Measurements from ENCODE around the gene ITGB4. TPM values are rescaled to one million over a fixed set of nuclear protein-coding genes. Genes with fewer than 3 reads are reported as not detected.

The ITGB4 gene
- total RNA-seq, 4 donors from 2014 or later = 196 to 323 (median 229) TPM

- peaks cover 10 to 66% (median 53%) of the 10 kb centered on the region in 4 donors for H3K4me1 ChIP-seq
- H3K4me3 ChIP-seq = no peak overlapping the region
- H3K27me3 ChIP-seq = no peaks in the 10 kb centered on the region
- DNase-seq = peak; percentile 46
- H3K36me3 ChIP-seq = peaks cover 0 to 17% (median 13%) of the 10 kb centered on the region in 4 donors
- in situ Hi-C loops (cut with MboI; ENCODE audit: low pct_ligation_motif_present in 1 of 4, low pct_unique_long_range_greater_than_20kb in 1 of 4, low sequenced_read_pairs in 3 of 4) (no loop called here), intact Hi-C loops (cut with DNase I; ENCODE audit: low total_unique reads) (no loop called here)
- TF ChIP-seq POLR2AphosphoS5 (IDR thresholded peaks at IDR 0.05) (peak in 1 of 3 donors; percentile 7), EP300 (IDR thresholded peaks at IDR 0.05; ENCODE audit: low read depth) (no peak)
- WGBS, 2 donors (ENCODE audit: low coverage in 1 of 2) = 22 to 46% methylated on average over 3 to 10 of the region's 10 CpGs
- H3K27ac ChIP-seq = peak overlapping the region; percentile 87 to 91 (median 88)
- no peaks in the 10 kb centered on the region for H3K9me3 ChIP-seq
Observed at GRCh38 chr17:75697651-75698291, 23.5 kb upstream of the ITGB4 start.

- Histone ChIP-seq H3K27ac (peak overlapping the region; percentile 87 to 91 (median 88)), H3K4me1 (peaks cover 10 to 58% (median 50%) of the 10 kb centered on the region in 4 donors), H3K9me3 (no peaks in the 10 kb centered on the region), H3K4me3 (no peak overlapping the region), H3K27me3 (no peaks in the 10 kb centered on the region), H3K36me3 (peaks cover 0 to 25% (median 16%) of the 10 kb centered on the region in 4 donors)
- in situ Hi-C loops (cut with MboI; ENCODE audit: low pct_ligation_motif_present in 1 of 4, low pct_unique_long_range_greater_than_20kb in 1 of 4, low sequenced_read_pairs in 3 of 4) = no loop called here
- 45 to 67% methylated on average over 3 of the region's 3 CpGs for WGBS, 2 donors (ENCODE audit: low coverage in 1 of 2)
- DNase-seq = no peak
- TF ChIP-seq POLR2A (IDR thresholded peaks at IDR 0.05) (no peak), CTCF (IDR thresholded peaks at IDR 0.05) (no peak), POLR2AphosphoS5 (IDR thresholded peaks at IDR 0.05) (no peak), EP300 (IDR thresholded peaks at IDR 0.05; ENCODE audit: low read depth) (no peak)
- intact Hi-C loops (cut with DNase I; ENCODE audit: low total_unique reads) = no loop called here
Observed at GRCh38 chr17:75698659-75699058, 22.6 kb upstream of the ITGB4 start.

GRCh38 chr17:75701288-75701687 is 20.0 kb upstream of the ITGB4 start:
- DNase-seq = no peak
- intact Hi-C loops (cut with DNase I; ENCODE audit: low total_unique reads) (no loop called here), in situ Hi-C loops (cut with MboI; ENCODE audit: low pct_ligation_motif_present in 1 of 4, low pct_unique_long_range_greater_than_20kb in 1 of 4, low sequenced_read_pairs in 3 of 4) (no loop called here)
- H3K9me3 ChIP-seq = no peaks in the 10 kb centered on the region
- 91 to 97% methylated on average over 6 to 10 of the region's 10 CpGs for WGBS, 2 donors (ENCODE audit: low coverage in 1 of 2)
- H3K4me3 ChIP-seq = no peak overlapping the region
- TF ChIP-seq EP300 (IDR thresholded peaks at IDR 0.05; ENCODE audit: low read depth) (no peak), CTCF (IDR thresholded peaks at IDR 0.05) (no peak), POLR2A (IDR thresholded peaks at IDR 0.05) (no peak), POLR2AphosphoS5 (IDR thresholded peaks at IDR 0.05) (no peak)
- peaks cover 0 to 49% (median 29%) of the 10 kb centered on the region in 4 donors for H3K36me3 ChIP-seq
- H3K27ac ChIP-seq = peak overlapping the region; percentile 49 to 91 (median 88)
- H3K27me3 ChIP-seq = no peaks in the 10 kb centered on the region
- peaks cover 4 to 39% (median 32%) of the 10 kb centered on the region in 4 donors for H3K4me1 ChIP-seq

DNA sequence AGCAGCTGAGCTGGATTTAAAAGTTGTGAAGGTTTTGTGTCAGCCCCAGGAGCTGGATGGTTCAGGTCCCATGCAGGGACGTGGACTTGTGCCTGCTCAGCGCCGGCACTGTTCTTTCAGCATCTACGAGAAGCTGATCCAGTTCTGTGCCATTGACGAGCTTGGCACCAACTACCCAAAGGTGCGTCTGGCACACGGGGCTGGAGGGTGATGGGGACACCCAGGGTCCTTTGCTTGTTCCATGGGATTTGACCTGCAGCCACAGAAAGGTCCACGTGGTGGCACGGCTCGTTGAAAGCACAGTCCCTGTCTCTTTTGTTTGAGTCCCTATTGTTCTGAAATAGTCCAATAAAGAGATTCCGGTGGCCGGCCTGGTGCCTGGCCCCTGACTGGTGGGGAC is 18.1 kb upstream of the ITGB4 start:
- intact Hi-C loops (cut with DNase I; ENCODE audit: low total_unique reads) (no loop called here), in situ Hi-C loops (cut with MboI; ENCODE audit: low pct_ligation_motif_present in 1 of 4, low pct_unique_long_range_greater_than_20kb in 1 of 4, low sequenced_read_pairs in 3 of 4) (no loop called here)
- H3K27me3 ChIP-seq = no peaks in the 10 kb centered on the region
- no peak for DNase-seq
- TF ChIP-seq POLR2AphosphoS5 (IDR thresholded peaks at IDR 0.05) (no peak), EP300 (IDR thresholded peaks at IDR 0.05; ENCODE audit: low read depth) (no peak), CTCF (IDR thresholded peaks at IDR 0.05) (no peak), POLR2A (IDR thresholded peaks at IDR 0.05) (no peak)
- no peaks in the 10 kb centered on the region for H3K9me3 ChIP-seq
- no peak overlapping the region for H3K27ac ChIP-seq
- no peak overlapping the region for H3K4me3 ChIP-seq
- peaks cover 4 to 21% (median 15%) of the 10 kb centered on the region in 4 donors for H3K4me1 ChIP-seq
- peaks cover 0 to 59% (median 34%) of the 10 kb centered on the region in 4 donors for H3K36me3 ChIP-seq
- WGBS, 2 donors (ENCODE audit: low coverage in 1 of 2) = 94% methylated on average over 12 of the region's 12 CpGs; no CpG with 5 or more reads in 1 of the 2 donors

Data from transverse colon (tissue), 4 donors.